ENCODE measurements around the gene RANBP17.
A peak's percentile ranks its signal among the peaks of the same experiment; 100 is the strongest.

Gene RANBP17

DNA sequence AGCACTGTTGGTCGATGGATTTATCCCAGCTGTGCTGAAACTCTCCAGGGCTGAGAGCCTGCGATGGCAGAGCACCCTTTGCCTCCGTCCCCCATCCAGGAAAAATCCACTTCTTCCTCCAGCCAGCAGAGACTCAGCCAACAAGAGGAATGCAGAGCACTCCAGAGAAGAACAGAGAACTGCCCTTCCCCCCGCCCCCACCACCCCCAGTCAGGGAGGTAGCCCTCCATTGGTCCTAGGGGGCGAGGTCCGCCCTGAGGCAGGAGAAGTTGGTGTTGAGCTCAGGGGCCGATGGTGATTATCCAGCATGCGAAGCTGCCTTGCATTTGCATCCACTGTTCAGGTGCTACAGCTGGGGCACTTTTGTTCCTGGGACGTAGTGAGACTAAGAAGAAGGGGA, 456.2 kb downstream of the RANBP17 start:
- H3K4me3 ChIP-seq (ENCODE audit: low read length) = no peak overlapping the region
- no peak for DNase-seq (ENCODE audit: low read depth, low spot score)

GRCh38 chr5:171321447-171321846, 459.6 kb downstream of the RANBP17 start:
- no peak overlapping the region for H3K4me3 ChIP-seq (ENCODE audit: low read length)
- DNase-seq (ENCODE audit: low read depth, low spot score) = no peak

DNA sequence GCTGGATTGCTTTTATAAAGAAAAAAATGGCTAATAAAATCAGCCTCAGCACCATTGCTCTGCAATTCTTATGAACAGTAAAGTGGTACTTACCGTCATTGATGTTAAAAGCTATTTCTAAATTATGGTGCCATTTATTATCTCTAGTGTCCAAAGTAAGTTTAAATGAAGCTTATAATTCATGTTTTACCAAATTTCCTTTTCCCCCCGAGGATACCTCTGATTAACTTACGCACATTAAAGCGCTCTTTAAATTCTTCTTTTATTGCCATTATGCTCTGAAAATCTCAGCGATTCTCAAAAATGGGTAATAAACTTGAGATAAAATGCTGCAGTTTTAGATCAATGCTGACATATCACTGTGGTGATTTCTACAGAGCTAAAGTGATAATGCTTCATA, 460.7 kb downstream of the RANBP17 start:
- H3K4me3 ChIP-seq (ENCODE audit: low read length) = no peak overlapping the region
- DNase-seq (ENCODE audit: low read depth, low spot score) = no peak

DNA sequence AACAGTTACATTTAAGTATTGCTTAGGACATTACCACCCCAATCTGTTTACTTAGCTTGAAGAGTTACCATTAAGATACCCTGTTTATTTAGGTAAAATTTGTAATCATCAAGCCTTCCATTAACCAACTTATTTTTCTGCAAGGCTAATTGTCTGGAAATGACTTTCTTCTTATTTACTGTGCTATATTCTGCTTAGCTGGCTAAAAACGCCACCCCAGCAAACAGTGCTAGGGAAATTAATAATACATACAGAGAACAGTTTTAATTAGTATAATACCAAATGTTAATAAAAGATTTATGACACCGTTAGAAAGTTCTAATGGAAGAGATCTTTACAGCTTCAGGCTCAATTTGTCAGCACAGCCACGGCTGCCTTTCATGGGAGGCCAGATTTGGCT, 461.2 kb downstream of the RANBP17 start:
- H3K4me3 ChIP-seq (ENCODE audit: low read length) = no peak overlapping the region
- no peak for DNase-seq (ENCODE audit: low read depth, low spot score)

DNA sequence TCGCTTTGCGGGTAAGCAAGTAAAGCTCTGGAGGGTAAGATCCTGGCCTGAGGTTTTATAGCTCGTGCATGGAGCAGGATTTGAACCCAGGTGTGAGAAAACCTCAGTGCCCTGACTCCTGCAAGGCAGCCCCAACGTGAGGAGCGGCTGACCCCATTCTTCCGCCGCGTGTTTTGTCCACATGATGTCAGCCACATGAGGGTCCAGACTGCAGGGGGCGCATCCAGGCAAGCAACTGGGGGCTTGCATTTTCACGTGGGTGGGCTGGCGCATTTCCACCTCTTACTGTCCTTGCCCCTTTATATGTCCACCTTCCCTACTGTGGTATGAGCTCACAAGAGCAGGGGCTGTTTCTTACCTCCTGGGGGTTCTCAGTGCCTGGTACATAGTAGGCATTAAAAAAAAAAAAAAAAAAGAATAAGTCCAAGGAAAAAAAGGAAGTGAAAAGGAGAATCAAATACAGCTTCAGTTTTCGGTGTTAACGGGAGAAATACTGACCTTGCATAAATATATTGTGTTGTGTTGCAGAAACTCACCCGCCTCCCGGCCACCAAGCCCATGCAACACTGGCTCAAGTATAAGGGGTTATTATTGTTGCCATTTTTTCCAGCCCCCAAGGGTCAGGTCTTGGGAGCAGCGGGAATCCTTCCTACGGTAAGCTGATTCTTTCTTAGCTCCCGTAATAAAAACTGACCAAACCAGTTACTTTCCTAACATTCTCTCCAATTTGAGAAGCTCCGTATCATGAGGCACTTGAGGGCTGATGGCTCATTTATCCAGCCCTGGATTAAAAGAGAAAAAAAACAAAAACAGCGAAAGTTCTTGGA, 462.2 kb downstream of the RANBP17 start:
- no peak overlapping the region for H3K4me3 ChIP-seq (ENCODE audit: low read length)
- DNase-seq (ENCODE audit: low read depth, low spot score) = no peak

- DNase-seq (ENCODE audit: low read depth, low spot score) = no peak
Observed at GRCh38 chr5:171330021-171330420, 468.2 kb downstream of the RANBP17 start.

DNA sequence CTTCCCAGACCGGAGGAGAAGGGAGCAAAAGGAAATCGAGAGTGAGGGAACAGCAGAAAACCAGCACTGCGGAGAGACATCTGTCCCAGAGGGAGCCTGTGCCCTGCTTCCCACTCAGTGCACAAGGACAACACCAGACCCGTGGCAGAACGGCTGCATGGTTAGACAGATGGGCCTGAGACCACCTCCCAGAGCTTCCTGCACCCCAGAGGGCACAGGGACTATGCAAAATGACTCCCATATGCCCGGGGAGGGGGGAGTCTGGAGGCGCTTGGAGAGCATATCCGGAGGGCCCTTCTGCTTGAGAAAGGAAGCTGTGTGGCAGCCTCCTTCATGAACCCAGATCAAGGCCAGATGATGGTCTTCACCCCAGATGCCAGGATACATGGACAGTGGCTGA, 473.8 kb downstream of the RANBP17 start:
- H3K4me3 ChIP-seq (ENCODE audit: low read length) = no peak overlapping the region
- DNase-seq (ENCODE audit: low read depth, low spot score) = no peak

More at GRCh38 chr5:171330021-171330420, 468.2 kb downstream of the RANBP17 start:
- no peak overlapping the region for H3K4me3 ChIP-seq (ENCODE audit: low read length)

- DNase-seq (ENCODE audit: low read depth, low spot score) = no peak
- H3K4me3 ChIP-seq (ENCODE audit: low read length) = no peak overlapping the region
Observed at GRCh38 chr5:171336521-171337209, 474.8 kb downstream of the RANBP17 start.

- DNase-seq (ENCODE audit: low read depth, low spot score) = no peak
- no peak overlapping the region for H3K4me3 ChIP-seq (ENCODE audit: low read length)
Observed at GRCh38 chr5:171337210-171337569, 475.4 kb downstream of the RANBP17 start.

GRCh38 chr5:171340042-171340441, 478.2 kb downstream of the RANBP17 start:
- H3K4me3 ChIP-seq (ENCODE audit: low read length) = no peak overlapping the region
- no peak for DNase-seq (ENCODE audit: low read depth, low spot score)

DNA sequence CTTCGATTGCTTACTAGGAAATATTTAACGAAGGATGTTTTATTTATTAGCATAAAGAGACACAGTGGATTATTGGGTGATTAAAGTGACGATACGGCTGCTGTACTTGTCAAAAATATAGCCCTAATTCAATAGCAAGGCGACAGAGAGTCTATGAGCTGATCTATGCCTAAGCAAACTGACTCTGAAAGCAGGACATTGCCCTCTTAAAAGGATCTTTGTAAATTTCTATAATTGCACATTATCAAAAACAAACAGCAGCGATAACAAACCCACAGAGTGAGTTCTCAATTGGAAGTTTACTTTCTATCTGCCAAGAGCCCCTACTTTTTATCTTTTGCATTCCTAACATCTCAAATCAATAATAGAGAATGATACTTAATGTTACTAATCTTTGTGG, 478.7 kb downstream of the RANBP17 start:
- no peak for DNase-seq (ENCODE audit: low read depth, low spot score)
- no peak overlapping the region for H3K4me3 ChIP-seq (ENCODE audit: low read length)

DNA sequence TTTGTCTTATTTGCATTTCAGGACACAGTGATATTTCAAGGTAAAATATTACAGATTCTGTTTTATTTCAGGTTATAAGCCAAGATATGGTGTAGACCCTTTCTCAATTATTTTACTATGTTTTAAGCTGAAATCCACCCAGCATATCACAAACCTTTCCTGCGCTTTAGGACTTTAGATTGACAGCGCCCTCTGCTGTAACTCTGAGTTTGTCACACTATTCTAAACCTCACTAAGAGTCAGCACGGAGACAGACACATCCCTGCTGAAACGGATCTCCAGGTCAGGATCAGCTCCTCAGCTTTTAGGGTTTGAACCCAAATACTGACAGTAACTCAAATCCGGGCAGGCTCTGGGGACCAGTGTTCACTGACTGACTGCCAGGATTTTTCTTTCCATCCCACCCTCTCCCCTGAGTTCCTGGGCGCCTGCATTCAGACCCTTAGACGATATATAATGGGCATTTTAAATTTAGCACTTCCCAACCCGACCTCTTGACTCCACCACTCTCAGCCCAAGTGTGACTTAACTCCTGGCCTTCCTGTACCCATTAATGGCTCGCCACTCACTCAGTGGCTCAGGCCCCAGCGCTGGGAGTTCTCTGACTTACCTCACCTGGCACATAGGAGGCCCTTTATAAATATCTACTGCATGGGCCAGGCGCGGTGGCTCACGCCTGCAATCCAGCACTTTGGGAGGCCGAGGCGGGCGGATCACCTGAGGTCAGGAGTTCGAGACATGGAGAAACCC, 480.7 kb downstream of the RANBP17 start:
- peak; percentile 42 for DNase-seq (ENCODE audit: low read depth, low spot score)

DNA sequence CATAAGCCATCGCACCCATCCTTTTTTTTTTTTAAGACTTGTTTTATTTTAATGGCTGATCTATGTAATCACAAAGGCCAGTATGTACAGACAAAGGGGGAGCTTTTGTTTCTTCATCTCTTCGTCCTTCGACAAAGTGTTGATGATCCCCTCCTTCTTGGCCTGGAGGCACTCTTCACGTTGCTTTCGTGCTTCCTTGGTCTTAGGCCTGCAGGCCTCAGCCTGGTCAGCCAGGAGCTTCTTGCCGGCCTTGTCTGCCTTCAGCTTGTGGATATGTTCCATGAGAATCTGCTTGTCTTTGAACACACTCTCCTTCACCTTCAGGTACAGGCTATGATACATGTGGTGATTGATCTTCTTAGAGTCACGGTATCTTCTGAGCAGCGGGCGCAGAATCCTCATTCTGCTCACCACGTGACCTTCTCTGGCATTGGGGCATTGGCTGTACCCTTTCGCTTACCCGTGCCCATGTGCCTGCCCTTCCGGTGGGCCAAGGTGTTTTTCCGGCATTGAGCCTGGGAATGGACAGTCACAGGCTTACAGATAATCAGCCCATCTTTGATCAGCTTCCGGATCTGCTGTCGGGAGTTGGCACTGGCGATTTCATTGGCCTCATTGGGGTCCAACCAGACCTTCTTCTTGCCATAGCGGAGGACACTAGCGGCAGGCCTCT, 483.3 kb downstream of the RANBP17 start:
- no peak for DNase-seq (ENCODE audit: low read depth, low spot score)
- H3K4me3 ChIP-seq (ENCODE audit: low read length) = no peak overlapping the region

More for the DNA sequence above, 480.7 kb downstream of the RANBP17 start:
- H3K4me3 ChIP-seq (ENCODE audit: low read length) = no peak overlapping the region
